Panc1 (cell line): ENCODE results near the gene CORO7.

Experiments used
- POLR2AphosphoS5 ChIP-seq: IDR thresholded peaks from 2 replicates; pipeline ENCODE4 v1.6.1; 2012; ENCODE audit warnings: mild to moderate bottlenecking, low read depth, low read length, moderate library complexity
- SIN3A ChIP-seq: IDR thresholded peaks from 2 replicates; pipeline ENCODE4 v1.6.1; 2012; ENCODE audit warnings: low read depth, mild to moderate bottlenecking, low read length, moderate library complexity, borderline replicate concordance; ENCODE audit not compliant: insufficient read depth
- TF ChIP-seq, protein P1 (sequence below): fragments of 450-650 bp; IDR thresholded peaks from 2 replicates; pipeline ENCODE4 v1.5.1; 2017; ENCODE audit warnings: mild to moderate bottlenecking
- TF ChIP-seq, protein P2 (sequence below), 2 experiments: IDR thresholded peaks; 2 replicates each; pipeline ENCODE4 v1.6.1; 2011 to 2012; ENCODE audit warnings: low read depth in 2 of 2, control low read depth in 1 of 2, low read length in 1 of 2, mild to moderate bottlenecking in 1 of 2, moderate library complexity in 1 of 2; ENCODE audit not compliant: insufficient read depth in 1 of 2

DNA sequence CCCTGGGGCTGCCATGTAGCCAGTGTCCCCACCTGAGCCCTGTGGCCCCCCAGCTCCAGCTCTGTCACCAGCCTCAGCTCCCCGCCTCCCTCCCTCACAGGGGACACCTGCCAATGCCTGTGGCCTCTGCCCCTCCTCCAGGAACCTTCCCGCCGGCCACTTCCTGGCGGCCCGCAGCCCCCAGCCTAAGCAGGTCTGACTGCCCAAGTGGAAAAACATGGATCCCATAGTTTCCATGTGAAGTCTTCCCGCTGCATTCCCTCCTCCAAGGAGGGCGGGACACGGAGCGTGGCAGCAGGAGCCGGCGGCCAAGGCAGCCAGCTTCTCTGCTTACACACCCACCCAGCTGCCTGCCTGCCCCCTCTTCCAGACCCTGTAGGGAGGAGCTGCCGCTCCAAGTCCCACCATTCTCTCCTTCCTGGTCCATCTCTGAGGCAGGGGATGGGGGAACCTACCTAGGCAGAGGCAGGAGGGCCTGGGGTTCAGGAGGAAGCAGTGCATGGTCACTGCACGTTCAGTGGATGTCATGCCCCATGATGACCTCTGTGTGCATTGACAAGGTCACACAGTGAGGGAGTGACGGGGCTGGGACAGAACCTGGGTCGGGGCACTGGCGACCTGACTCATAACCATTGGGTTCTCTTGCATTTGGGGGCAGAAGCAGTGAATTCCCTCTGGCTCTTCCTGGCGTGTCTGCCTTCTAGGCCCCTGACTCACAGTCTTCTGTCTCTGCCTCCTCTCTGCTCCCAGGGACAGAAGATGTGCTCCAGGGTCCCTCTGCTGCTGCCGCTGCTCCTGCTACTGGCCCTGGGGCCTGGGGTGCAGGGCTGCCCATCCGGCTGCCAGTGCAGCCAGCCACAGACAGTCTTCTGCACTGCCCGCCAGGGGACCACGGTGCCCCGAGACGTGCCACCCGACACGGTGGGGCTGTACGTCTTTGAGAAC, 36.0 kb downstream of the CORO7 start:
- TF ChIP-seq, protein P1, sequence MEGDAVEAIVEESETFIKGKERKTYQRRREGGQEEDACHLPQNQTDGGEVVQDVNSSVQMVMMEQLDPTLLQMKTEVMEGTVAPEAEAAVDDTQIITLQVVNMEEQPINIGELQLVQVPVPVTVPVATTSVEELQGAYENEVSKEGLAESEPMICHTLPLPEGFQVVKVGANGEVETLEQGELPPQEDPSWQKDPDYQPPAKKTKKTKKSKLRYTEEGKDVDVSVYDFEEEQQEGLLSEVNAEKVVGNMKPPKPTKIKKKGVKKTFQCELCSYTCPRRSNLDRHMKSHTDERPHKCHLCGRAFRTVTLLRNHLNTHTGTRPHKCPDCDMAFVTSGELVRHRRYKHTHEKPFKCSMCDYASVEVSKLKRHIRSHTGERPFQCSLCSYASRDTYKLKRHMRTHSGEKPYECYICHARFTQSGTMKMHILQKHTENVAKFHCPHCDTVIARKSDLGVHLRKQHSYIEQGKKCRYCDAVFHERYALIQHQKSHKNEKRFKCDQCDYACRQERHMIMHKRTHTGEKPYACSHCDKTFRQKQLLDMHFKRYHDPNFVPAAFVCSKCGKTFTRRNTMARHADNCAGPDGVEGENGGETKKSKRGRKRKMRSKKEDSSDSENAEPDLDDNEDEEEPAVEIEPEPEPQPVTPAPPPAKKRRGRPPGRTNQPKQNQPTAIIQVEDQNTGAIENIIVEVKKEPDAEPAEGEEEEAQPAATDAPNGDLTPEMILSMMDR, result no peak
- no peak for TF ChIP-seq POLR2AphosphoS5
- TF ChIP-seq, protein P2, sequence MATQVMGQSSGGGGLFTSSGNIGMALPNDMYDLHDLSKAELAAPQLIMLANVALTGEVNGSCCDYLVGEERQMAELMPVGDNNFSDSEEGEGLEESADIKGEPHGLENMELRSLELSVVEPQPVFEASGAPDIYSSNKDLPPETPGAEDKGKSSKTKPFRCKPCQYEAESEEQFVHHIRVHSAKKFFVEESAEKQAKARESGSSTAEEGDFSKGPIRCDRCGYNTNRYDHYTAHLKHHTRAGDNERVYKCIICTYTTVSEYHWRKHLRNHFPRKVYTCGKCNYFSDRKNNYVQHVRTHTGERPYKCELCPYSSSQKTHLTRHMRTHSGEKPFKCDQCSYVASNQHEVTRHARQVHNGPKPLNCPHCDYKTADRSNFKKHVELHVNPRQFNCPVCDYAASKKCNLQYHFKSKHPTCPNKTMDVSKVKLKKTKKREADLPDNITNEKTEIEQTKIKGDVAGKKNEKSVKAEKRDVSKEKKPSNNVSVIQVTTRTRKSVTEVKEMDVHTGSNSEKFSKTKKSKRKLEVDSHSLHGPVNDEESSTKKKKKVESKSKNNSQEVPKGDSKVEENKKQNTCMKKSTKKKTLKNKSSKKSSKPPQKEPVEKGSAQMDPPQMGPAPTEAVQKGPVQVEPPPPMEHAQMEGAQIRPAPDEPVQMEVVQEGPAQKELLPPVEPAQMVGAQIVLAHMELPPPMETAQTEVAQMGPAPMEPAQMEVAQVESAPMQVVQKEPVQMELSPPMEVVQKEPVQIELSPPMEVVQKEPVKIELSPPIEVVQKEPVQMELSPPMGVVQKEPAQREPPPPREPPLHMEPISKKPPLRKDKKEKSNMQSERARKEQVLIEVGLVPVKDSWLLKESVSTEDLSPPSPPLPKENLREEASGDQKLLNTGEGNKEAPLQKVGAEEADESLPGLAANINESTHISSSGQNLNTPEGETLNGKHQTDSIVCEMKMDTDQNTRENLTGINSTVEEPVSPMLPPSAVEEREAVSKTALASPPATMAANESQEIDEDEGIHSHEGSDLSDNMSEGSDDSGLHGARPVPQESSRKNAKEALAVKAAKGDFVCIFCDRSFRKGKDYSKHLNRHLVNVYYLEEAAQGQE (IDR thresholded peaks at IDR 0.05; ENCODE audit: insufficient read depth in 1 of 2, low read depth in 2 of 2, low read length in 1 of 2), result no peak
- no peak for TF ChIP-seq SIN3A
